ENCODE results near the gene IL17C.

- TF ChIP-seq, protein P1, sequence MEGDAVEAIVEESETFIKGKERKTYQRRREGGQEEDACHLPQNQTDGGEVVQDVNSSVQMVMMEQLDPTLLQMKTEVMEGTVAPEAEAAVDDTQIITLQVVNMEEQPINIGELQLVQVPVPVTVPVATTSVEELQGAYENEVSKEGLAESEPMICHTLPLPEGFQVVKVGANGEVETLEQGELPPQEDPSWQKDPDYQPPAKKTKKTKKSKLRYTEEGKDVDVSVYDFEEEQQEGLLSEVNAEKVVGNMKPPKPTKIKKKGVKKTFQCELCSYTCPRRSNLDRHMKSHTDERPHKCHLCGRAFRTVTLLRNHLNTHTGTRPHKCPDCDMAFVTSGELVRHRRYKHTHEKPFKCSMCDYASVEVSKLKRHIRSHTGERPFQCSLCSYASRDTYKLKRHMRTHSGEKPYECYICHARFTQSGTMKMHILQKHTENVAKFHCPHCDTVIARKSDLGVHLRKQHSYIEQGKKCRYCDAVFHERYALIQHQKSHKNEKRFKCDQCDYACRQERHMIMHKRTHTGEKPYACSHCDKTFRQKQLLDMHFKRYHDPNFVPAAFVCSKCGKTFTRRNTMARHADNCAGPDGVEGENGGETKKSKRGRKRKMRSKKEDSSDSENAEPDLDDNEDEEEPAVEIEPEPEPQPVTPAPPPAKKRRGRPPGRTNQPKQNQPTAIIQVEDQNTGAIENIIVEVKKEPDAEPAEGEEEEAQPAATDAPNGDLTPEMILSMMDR (IDR thresholded peaks at IDR 0.05; ENCODE audit: extremely low read depth in 1 of 2, insufficient read depth in 1 of 2, low read depth in 1 of 2, low read length in 2 of 2) = no peak
- TF ChIP-seq EZH2 (IDR thresholded peaks at IDR 0.05; ENCODE audit: borderline replicate concordance, low read depth, low read length, severe bottlenecking) (no peak), MAX (IDR thresholded peaks at IDR 0.05; ENCODE audit: insufficient read depth, insufficient read length) (no peak)
Observed at GRCh38 chr16:88606148-88606757, 32.1 kb upstream of the IL17C start.

Data from endothelial cell of umbilical vein (primary cell).